Loucy (cell line): ENCODE results near the gene TRPC3.

Experiments
- CTCF ChIP-seq: fragments of 200-600 bp; sonication (generic); conservative IDR thresholded peaks from 2 replicates; pipeline ENCODE4 v1.5.1; 2014; ENCODE audit warnings: mild to moderate bottlenecking, antibody characterized with exemption, low read length
- EZH2phosphoT487 ChIP-seq: fragments of 200-600 bp; IDR thresholded peaks from 2 replicates; pipeline ENCODE4 v1.6.1; 2018; ENCODE audit warnings: antibody characterized with exemption, mild to moderate bottlenecking, moderate library complexity, borderline replicate concordance

- TF ChIP-seq CTCF (no peak), EZH2phosphoT487 (no peak)
Measured at GRCh38 chr4:121869841-121870822, 81.7 kb downstream of the TRPC3 start, which contains the start of gene BBS7.
